Ascending aorta (tissue), 2 donors: ENCODE data around the gene APRT. TPM values are rescaled to one million over a fixed set of nuclear protein-coding genes. Genes with fewer than 3 reads are reported as not detected.

Experiments
- DNase-seq, 2 donors: peaks; one replicate each; pipeline ENCODE4 v3.0.0-alpha.2; 2019; ENCODE audit warnings: low spot score in 2 of 2
- H3K27ac ChIP-seq, 2 donors: fragments of 200-600 bp; sonication (generic); one replicate each; pipeline ENCODE4 v1.5.1; 2016 to 2017; ENCODE audit warnings: mild to moderate bottlenecking in 1 of 2
- H3K27me3 ChIP-seq: fragments of 200-600 bp; sonication (generic); one replicate; pipeline ENCODE4 v1.5.1; 2017
- H3K36me3 ChIP-seq, 2 donors: fragments of 200-600 bp; sonication (generic); one replicate each; pipeline ENCODE4 v1.5.1; 2016
- H3K4me1 ChIP-seq, 2 donors: fragments of 200-600 bp; sonication (generic); one replicate each; pipeline ENCODE4 v1.5.1; 2016 to 2017; ENCODE audit warnings: mild to moderate bottlenecking in 1 of 2
- H3K4me3 ChIP-seq, 2 donors: fragments of 200-600 bp; sonication (generic); one replicate each; pipeline ENCODE4 v1.5.1; 2016 to 2017; ENCODE audit warnings: mild to moderate bottlenecking in 1 of 2
- H3K9me3 ChIP-seq, 2 donors: fragments of 200-600 bp; sonication (generic); one replicate each; pipeline ENCODE4 v1.5.1; 2016
- CTCF ChIP-seq, 3 experiments: fragments of 200-600 bp in 2 of 3; fragments of 450-650 bp in 1 of 3; sonication (generic) in 2 of 3; IDR thresholded peaks; one replicate each; pipeline ENCODE4 v1.5.1; 2016 to 2019; ENCODE audit warnings: antibody characterized with exemption in 3 of 3, mild to moderate bottlenecking in 1 of 3, moderate library complexity in 1 of 3
- intact Hi-C: fragments of 100-400 bp; cut with DNase I; formaldehyde crosslinking; loops from one replicate; pipeline ENCODE4 v1.15.1; 2023
- total RNA-seq: library from RNA; depleted of rRNA; stranded (reverse); fragments of >200 nt; gene quantifications from one replicate; pipeline ENCODE4 v1.1.0, GENCODE V29; 2016

The APRT gene
- total RNA-seq, 1 donor from 2014 or later = 305 TPM

DNA sequence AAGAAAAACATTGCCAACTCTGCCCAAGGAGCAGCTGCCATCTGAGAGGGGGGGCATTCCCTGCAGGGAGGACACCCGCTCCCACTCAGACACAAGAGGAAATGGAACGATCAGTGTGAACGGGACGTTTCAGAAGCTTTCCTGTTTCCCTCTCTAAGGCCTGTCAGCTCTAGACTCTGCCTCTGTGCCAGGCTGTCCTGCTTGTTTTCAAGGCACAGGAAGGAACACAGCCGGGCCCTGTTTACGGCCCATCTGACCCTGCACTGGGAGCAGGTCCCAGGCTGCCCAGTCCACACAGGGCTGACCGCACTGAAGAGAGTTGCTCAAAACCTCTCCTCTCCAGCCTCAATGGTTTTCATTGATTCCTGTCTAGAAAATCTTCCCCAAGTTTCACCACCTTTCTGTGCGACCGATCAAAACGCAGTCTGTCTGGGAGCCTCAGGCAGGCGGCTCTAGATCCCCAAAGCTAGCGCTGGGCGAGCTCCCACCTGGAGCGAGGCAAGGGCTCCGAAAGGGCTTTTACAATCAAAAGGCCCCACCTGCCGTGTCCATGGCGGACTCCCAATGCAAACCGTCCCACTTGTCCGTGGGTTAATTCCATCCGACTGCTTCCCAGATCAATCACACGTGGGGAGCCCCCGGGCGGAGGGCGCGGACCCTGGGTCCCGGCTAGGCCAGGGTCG is 28.2 kb downstream of the APRT start:
- Histone ChIP-seq H3K9me3 (no peaks in the 10 kb centered on the region), H3K36me3 (no peaks in the 10 kb centered on the region), H3K4me3 (peak overlapping the region; percentile 93 to 95), H3K27ac (peak overlapping the region; percentile 90 to 93), H3K27me3 (no peaks in the 10 kb centered on the region), H3K4me1 (peaks cover 15 to 33% of the 10 kb centered on the region in 2 donors)
- no peak for TF ChIP-seq CTCF (IDR thresholded peaks at IDR 0.05)
- intact Hi-C loops = loop anchor here (1.0 to 2.0 kb wide), 5 partner anchors 15 to 120 kb away; partner anchors contain the start of genes CDT1, CTU2, GALNS and MVD
- no peak for DNase-seq

- no peak for TF ChIP-seq CTCF (IDR thresholded peaks at IDR 0.05)
- peak; percentile 56 to 82 for DNase-seq
- Histone ChIP-seq H3K36me3 (no peaks in the 10 kb centered on the region), H3K27me3 (no peaks in the 10 kb centered on the region), H3K9me3 (no peaks in the 10 kb centered on the region), H3K4me3 (peak overlapping the region in 1 of 2 donors; percentile 95), H3K27ac (peak overlapping the region; percentile 90 to 93), H3K4me1 (peaks cover 15 to 33% of the 10 kb centered on the region in 2 donors)
- intact Hi-C loops = no loop called here
These were observed 29.0 kb downstream of the APRT start for GRCh38 chr16:88782454-88783390.

- no peak for DNase-seq
- H3K27me3 ChIP-seq = no peaks in the 10 kb centered on the region
- H3K9me3 ChIP-seq = no peaks in the 10 kb centered on the region
- no peaks in the 10 kb centered on the region for H3K36me3 ChIP-seq
- H3K4me1 ChIP-seq = peaks cover 15 to 33% of the 10 kb centered on the region in 2 donors
- peak overlapping the region in 1 of 2 donors; percentile 90 for H3K27ac ChIP-seq
- intact Hi-C loops = no loop called here
- TF ChIP-seq CTCF (IDR thresholded peaks at IDR 0.05) = no peak
- H3K4me3 ChIP-seq = no peak overlapping the region
These were observed 30.3 kb downstream of the APRT start for GRCh38 chr16:88781140-88782077.

GRCh38 chr16:88780142-88781062 is 31.3 kb downstream of the APRT start:
- Histone ChIP-seq H3K4me3 (no peak overlapping the region), H3K27ac (no peak overlapping the region), H3K9me3 (no peaks in the 10 kb centered on the region), H3K4me1 (peaks cover 15 to 33% of the 10 kb centered on the region in 2 donors), H3K27me3 (no peaks in the 10 kb centered on the region), H3K36me3 (no peaks in the 10 kb centered on the region)
- no peak for TF ChIP-seq CTCF (IDR thresholded peaks at IDR 0.05)
- no peak for DNase-seq
- intact Hi-C loops = no loop called here
